Measurements from ENCODE around the gene SLBP.

The SLBP gene

DNA sequence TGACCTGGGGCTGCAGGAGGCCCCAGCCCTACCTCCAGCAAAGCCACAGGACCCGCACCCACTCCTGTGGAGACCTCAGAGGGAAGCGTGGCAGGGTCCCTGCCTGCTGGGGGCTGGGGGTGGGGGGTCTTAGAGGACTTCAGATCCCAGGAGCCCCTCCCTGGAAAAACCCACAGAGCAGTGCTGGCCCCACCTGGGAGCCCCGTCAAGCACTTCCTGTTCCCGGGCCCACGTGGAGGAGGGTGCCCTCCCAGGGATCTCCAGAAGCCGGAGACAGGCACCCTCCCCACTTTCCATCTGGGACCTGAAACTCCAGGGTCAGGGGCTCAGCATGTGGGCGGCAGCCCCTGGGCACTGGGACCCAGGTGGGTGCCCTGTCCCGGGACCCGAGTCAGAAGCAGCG is 41.2 kb upstream of the SLBP start:
- TF ChIP-seq CTCF (IDR thresholded peaks at IDR 0.05; ENCODE audit: insufficient read depth, low read depth, low read length, missing control alignments): no peak
- no peak overlapping the region for H3K4me3 ChIP-seq (ENCODE audit: low read depth, low read length)
- DNase-seq (ENCODE audit: low read depth): no peak

DNA sequence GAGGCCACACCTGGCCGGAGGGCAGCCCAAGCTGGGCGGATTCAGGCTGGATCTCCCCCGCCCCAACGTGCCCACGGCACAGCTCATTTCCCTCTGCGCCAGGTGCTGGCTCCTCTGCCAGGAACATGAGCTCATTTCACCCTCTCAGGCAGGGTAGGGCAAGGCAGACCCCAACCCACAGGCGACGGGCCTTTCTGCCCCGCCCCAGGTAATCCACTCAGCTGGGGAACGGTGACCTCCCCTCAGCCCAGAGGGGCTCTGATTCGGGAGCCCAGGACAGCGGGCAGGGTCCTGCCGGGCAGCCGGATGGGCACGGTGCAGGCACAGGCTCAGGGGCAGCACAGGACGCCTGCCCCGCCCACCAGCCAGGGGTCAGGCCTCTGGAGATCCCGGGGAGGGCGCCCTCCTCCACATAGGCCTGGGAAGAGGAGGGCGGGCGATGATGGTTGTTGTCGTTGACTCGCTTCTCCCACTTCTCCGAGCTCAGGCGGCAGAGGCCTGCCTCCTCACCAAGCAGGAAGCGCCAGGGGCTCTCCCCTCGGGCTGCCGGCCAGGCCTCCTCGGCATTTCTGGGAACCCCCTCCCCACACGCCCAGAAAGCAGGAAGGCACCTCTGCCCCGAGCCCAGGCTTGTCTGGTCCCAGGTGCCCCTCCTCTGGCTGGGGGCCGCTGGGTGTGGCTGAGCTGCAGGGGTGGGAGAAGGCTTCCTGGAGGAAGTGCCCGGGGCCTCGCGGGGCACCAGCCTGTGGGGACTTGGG is 40.3 kb upstream of the SLBP start:
- H3K4me3 ChIP-seq (ENCODE audit: low read depth, low read length): no peak overlapping the region
- no peak for TF ChIP-seq CTCF (IDR thresholded peaks at IDR 0.05; ENCODE audit: insufficient read depth, low read depth, low read length, missing control alignments)
- peak; percentile 29 for DNase-seq (ENCODE audit: low read depth)

DNA sequence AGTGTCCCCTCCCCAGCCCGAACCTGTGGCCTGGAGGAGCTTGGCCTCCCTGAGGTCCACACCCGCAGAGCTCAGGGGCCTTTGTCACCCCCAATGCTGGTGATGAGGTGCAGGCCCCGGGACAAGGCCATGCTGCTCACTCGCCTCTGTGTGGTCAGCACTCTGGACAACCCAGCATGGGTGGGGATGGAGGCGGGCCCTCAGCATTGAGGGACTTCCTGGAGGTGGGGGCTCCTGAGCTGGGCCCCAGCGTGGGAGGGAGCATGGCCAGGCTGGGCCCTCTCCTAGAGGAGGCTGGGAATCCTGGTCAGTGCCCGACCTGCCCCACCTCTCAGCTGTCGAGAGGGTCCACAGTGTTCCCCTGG is 39.8 kb upstream of the SLBP start:
- DNase-seq (ENCODE audit: low read depth): no peak
- no peak overlapping the region for H3K4me3 ChIP-seq (ENCODE audit: low read depth, low read length)
- TF ChIP-seq CTCF (IDR thresholded peaks at IDR 0.05; ENCODE audit: insufficient read depth, low read depth, low read length, missing control alignments): no peak

DNA sequence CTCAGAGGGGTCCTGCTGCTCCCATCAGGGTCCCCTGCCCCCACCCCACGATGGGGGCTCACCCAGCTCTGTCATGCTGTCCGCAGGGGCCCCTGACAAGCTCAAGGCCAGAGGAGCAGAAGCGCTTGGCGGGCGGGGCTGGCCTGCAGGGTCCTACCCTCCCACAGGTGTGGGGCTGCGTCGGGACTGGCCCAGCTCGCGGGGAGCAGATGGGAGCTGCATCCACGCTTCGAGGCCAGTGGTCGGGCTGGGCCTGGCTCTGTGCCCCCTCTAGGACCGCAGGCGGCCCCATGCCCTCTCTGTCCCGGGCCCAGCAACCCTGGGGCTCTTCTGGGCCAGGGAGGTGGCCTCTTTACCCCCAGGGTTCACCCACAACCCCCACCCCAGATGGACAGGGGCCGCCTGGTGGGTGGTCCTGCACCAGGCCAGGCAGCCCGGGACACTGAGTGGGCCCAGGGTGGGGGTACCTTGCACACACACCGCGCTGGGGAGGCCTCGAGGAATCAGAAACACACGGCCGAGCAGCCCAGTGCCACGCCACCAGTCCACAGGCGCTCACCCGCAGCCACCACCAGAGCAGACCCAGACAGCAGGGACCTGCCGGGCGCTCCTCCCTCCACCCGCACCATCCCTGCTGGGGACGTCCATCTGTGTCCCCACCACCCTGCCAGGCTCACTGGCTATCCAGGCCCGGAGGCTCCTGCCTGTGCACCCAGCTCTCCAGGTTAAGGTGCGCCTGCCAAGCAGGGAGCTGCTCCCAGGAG is 39.2 kb upstream of the SLBP start:
- no peak for DNase-seq (ENCODE audit: low read depth)

GRCh38 chr4:1750381-1751154 is 38.4 kb upstream of the SLBP start:
- no peak for TF ChIP-seq CTCF (IDR thresholded peaks at IDR 0.05; ENCODE audit: insufficient read depth, low read depth, low read length, missing control alignments)
- H3K4me3 ChIP-seq (ENCODE audit: low read depth, low read length): no peak overlapping the region
- no peak for DNase-seq (ENCODE audit: low read depth)

More for the DNA sequence above, 39.2 kb upstream of the SLBP start:
- no peak overlapping the region for H3K4me3 ChIP-seq (ENCODE audit: low read depth, low read length)
- no peak for TF ChIP-seq CTCF (IDR thresholded peaks at IDR 0.05; ENCODE audit: insufficient read depth, low read depth, low read length, missing control alignments)

- no peak for DNase-seq (ENCODE audit: low read depth)
- TF ChIP-seq CTCF (IDR thresholded peaks at IDR 0.05; ENCODE audit: insufficient read depth, low read depth, low read length, missing control alignments): no peak
- no peak overlapping the region for H3K4me3 ChIP-seq (ENCODE audit: low read depth, low read length)
Observed at GRCh38 chr4:1749826-1750225, 37.7 kb upstream of the SLBP start.

Data from GM12865 (cell line).